Retina (tissue), 1 donor: ENCODE results near the gene CDK16.
"Not testable (repeated sequence)": the region's sequence is repeated elsewhere in the genome, so short reads cannot be mapped to it uniquely, and the experiment has no call there.

ENCODE experiments used
- DNase-seq: peaks from one replicate; pipeline ENCODE4 v3.0.0-alpha.2; 2016

CDK16 gene

GRCh38 chrX:47257620-47258019, 39.1 kb downstream of the CDK16 start:
- DNase-seq = not testable (repeated sequence)

- DNase-seq = no peak
Observed at GRCh38 chrX:47264483-47265173, 46.1 kb downstream of the CDK16 start.

- DNase-seq = no peak
Observed at GRCh38 chrX:47266643-47267042, 48.2 kb downstream of the CDK16 start.

GRCh38 chrX:47272013-47272408, 53.5 kb downstream of the CDK16 start:
- no peak for DNase-seq

GRCh38 chrX:47273011-47273730, 54.7 kb downstream of the CDK16 start:
- DNase-seq = no peak

- DNase-seq = no peak
Observed at GRCh38 chrX:47278691-47279090, 60.2 kb downstream of the CDK16 start.
